Measurements from ENCODE around the gene TLE4.

- TF ChIP-seq HOXB5 (CRISPR knock-in tag; IDR thresholded peaks at IDR 0.05), result no peak
- TF ChIP-seq EP300 (IDR thresholded peaks at IDR 0.05), result no peak
Observed at GRCh38 chr9:79572032-79572607, 355 bp downstream of the TLE4 start.

All from A549 (cell line).